H1 (cell line): ENCODE results near the gene GFOD1. TPM values are rescaled to one million over a fixed set of nuclear protein-coding genes. Genes with fewer than 3 reads are reported as not detected.

Experiments used
- CTBP2 ChIP-seq: IDR thresholded peaks from 2 replicates; pipeline ENCODE4 v1.7.0; 2011; ENCODE audit warnings: borderline replicate concordance, mild to moderate bottlenecking, moderate library complexity, mixed read lengths, low read length; ENCODE audit not compliant: insufficient read depth, insufficient read length
- SIRT6 ChIP-seq: IDR thresholded peaks from one replicate; pipeline ENCODE4 v1.7.1; 2012; ENCODE audit warnings: low read length, inconsistent platforms
- TEAD4 ChIP-seq: IDR thresholded peaks from 2 replicates; pipeline ENCODE4 v1.6.1; 2012; ENCODE audit warnings: low read depth, low read length, inconsistent platforms, mixed read lengths
- polyA plus RNA-seq, 7 experiments: library from polyadenylated mRNA; depleted of rRNA in 3 of 7; stranded (reverse) in 5 of 7; unstranded in 2 of 7; fragments of >200 nt in 5 of 7; fragments of 200-250 nt in 2 of 7; gene quantifications; 1 replicate in 5 of 7; 2 replicates in 1 of 7; 4 replicates in 1 of 7; pipeline versions ENCODE4 v1.2.1 to v1.2.3, GENCODE V29; 2011 to 2013; ENCODE audit warnings: missing spikeins in 2 of 7, mixed read lengths in 2 of 7
- total RNA-seq: library from RNA; stranded (reverse); fragmentation: NEBNext Ultra II Directional; extraction: Animal tissue kit (Norgen Biotek cat#: 25700); gene quantifications from 2 replicates; pipeline ENCODE4 v1.2.1, GENCODE V29; 2021

GFOD1 gene
- total and polyA plus RNA-seq, 2 of the 8 experiments (the other 6 are each of a cell fraction or from before 2014, with no cell fraction given), result 2.5 to 8.8 TPM

DNA sequence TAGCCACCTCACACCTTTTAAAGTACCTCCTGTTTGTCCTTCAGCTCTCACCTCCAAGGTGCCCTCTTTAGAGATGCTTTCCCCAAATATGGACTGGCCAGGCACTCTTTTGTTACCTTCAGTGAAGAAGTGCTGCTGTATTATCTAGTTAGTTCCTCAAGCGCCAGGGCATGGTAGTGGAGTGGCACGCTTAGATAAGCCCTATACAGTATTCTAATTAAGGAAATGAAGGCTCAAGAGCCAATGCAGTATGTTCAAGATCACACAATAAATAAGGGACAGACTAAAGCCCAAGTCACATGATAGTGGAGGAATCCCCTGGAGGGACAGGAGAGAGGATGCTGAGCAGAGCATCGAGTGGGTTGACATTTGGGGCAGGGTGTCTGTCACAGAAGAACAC, 28.5 kb upstream of the GFOD1 start (continued):
- TF ChIP-seq SIRT6 (no peak), TEAD4 (no peak), CTBP2 (no peak)
